GM12891 (cell line): Measurements from ENCODE around the gene OR7G2. TPM values are rescaled to one million over a fixed set of nuclear protein-coding genes. Genes with fewer than 3 reads are reported as not detected.

ENCODE experiments used
- DNase-seq: peaks from one replicate; pipeline ENCODE4 v3.0.0; 2011; ENCODE audit warnings: low spot score; ENCODE audit not compliant: insufficient read length
- FAIRE-seq: peaks from 2 replicates; lab custom pipeline; 2011; peaks lifted over from hg19 to GRCh38; lab: Jason Lieb, UNC
- PAX5 ChIP-seq: IDR thresholded peaks from 2 replicates; pipeline ENCODE4 v1.6.1; 2011; ENCODE audit warnings: low read length, moderate library complexity, mild to moderate bottlenecking; ENCODE audit not compliant: insufficient read depth, severe bottlenecking
- POLR2A ChIP-seq: IDR thresholded peaks from 2 replicates; pipeline ENCODE4 v1.6.1; 2011; ENCODE audit warnings: low read depth, low read length, control low read depth
- POLR2AphosphoS5 ChIP-seq: IDR thresholded peaks from 2 replicates; pipeline ENCODE4 v1.6.1; 2011; ENCODE audit warnings: low read depth, low read length, control low read depth
- POU2F2 ChIP-seq: IDR thresholded peaks from 2 replicates; pipeline ENCODE4 v1.6.1; 2011; ENCODE audit warnings: low read depth, mild to moderate bottlenecking, control low read depth, low read length, moderate library complexity
- SPI1 ChIP-seq: IDR thresholded peaks from 2 replicates; pipeline ENCODE4 v1.6.1; 2011; ENCODE audit warnings: low read depth, low read length, control low read depth
- TAF1 ChIP-seq: IDR thresholded peaks from 2 replicates; pipeline ENCODE4 v1.6.1; 2011; ENCODE audit warnings: low read depth, low read length, control low read depth
- polyA plus RNA-seq: library from polyadenylated mRNA; unstranded; fragments of >200 nt; gene quantifications from one replicate; pipeline ENCODE4 v1.2.1, GENCODE V29; 2012; ENCODE audit warnings: low read depth, missing spikeins, inconsistent platforms; ENCODE audit not compliant: missing spikeins

Gene OR7G2
- not detected for polyA plus RNA-seq

GRCh38 chr19:9107375-9107774, at the start of gene OR7G2:
OR7G2 (minus strand) TSS chr19:9107475; CDS start chr19:9103243, 4,232 bp downstream.
- TF ChIP-seq POU2F2 (no peak), PAX5 (no peak), POLR2AphosphoS5 (no peak), TAF1 (no peak), SPI1 (no peak), POLR2A (no peak)
- FAIRE-seq = no peak
- DNase-seq = no peak

GRCh38 chr19:9156304-9156703, 49.0 kb upstream of the OR7G2 start:
- DNase-seq (no peak), FAIRE-seq (peak; percentile 52)

GRCh38 chr19:9155591-9155990, 48.3 kb upstream of the OR7G2 start:
- DNase-seq (no peak), FAIRE-seq (no peak)
- TF ChIP-seq PAX5 = no peak
- peak; percentile 60 for TF ChIP-seq SPI1
- TF ChIP-seq TAF1 = no peak

More at GRCh38 chr19:9156304-9156703, 49.0 kb upstream of the OR7G2 start:
- TF ChIP-seq POU2F2 = no peak; the same call in 1 of the 2 replicates
- TF ChIP-seq PAX5 = no peak
- TF ChIP-seq SPI1 = peak; percentile 44; the same call in 1 of the 2 replicates
- TF ChIP-seq POLR2A = no peak
- TF ChIP-seq POLR2AphosphoS5 = no peak
- TF ChIP-seq TAF1 = no peak

- no peak for FAIRE-seq
- no peak for DNase-seq
- TF ChIP-seq PAX5 (no peak), POU2F2 (no peak), TAF1 (no peak), SPI1 (no peak), POLR2A (no peak), POLR2AphosphoS5 (no peak)
These were observed 44.1 kb upstream of the OR7G2 start for GRCh38 chr19:9151367-9151766.

- DNase-seq = no peak
- TF ChIP-seq POLR2A = no peak
- no peak for TF ChIP-seq TAF1
- no peak for TF ChIP-seq POLR2AphosphoS5
- TF ChIP-seq PAX5 = no peak
- no peak for TF ChIP-seq SPI1
- TF ChIP-seq POU2F2 = no peak
- no peak for FAIRE-seq
These were observed 43.4 kb upstream of the OR7G2 start for GRCh38 chr19:9150650-9151049.

GRCh38 chr19:9149997-9150396, 42.7 kb upstream of the OR7G2 start:
- no peak for TF ChIP-seq POLR2AphosphoS5
- no peak for TF ChIP-seq POU2F2
- no peak for TF ChIP-seq SPI1
- TF ChIP-seq POLR2A = no peak
- no peak for TF ChIP-seq TAF1
- TF ChIP-seq PAX5 = no peak
- FAIRE-seq = no peak

GRCh38 chr19:9148697-9149096, 41.4 kb upstream of the OR7G2 start:
- TF ChIP-seq POLR2A = no peak
- TF ChIP-seq POLR2AphosphoS5 = no peak
- TF ChIP-seq POU2F2 = no peak
- no peak for TF ChIP-seq SPI1
- TF ChIP-seq TAF1 = no peak
- TF ChIP-seq PAX5 = no peak
- DNase-seq (no peak), FAIRE-seq (no peak)

More at GRCh38 chr19:9149997-9150396, 42.7 kb upstream of the OR7G2 start:
- DNase-seq = no peak

- DNase-seq = no peak
- TF ChIP-seq TAF1 (no peak), SPI1 (no peak), POLR2AphosphoS5 (no peak), PAX5 (no peak), POLR2A (no peak), POU2F2 (no peak)
- no peak for FAIRE-seq
These were observed 39.6 kb upstream of the OR7G2 start for GRCh38 chr19:9146882-9147281.

GRCh38 chr19:9144920-9145319, 37.6 kb upstream of the OR7G2 start:
- TF ChIP-seq SPI1 (no peak), POU2F2 (no peak), PAX5 (no peak), POLR2AphosphoS5 (no peak), TAF1 (no peak), POLR2A (no peak)
- DNase-seq = no peak
- FAIRE-seq = no peak
